Skeletal muscle tissue (tissue), 4 donors: ENCODE data around the gene USP17L19. TPM values are rescaled to one million over a fixed set of nuclear protein-coding genes. Genes with fewer than 3 reads are reported as not detected.
"Not testable (repeated sequence)": the region's sequence is repeated elsewhere in the genome, so short reads cannot be mapped to it uniquely, and the experiment has no call there.

ENCODE experiments used
- H3K27ac ChIP-seq: one replicate; pipeline ENCODE4 v1.7.0; 2013; ENCODE audit warnings: mild to moderate bottlenecking, low read depth, low read length, inconsistent platforms
- H3K27me3 ChIP-seq, 3 donors: one replicate each; pipeline ENCODE4 v1.7.0; 2013; ENCODE audit warnings: low read length in 3 of 3; ENCODE audit not compliant: control insufficient read depth in 3 of 3, insufficient read depth in 3 of 3
- H3K36me3 ChIP-seq, 3 donors: one replicate each; pipeline ENCODE4 v1.7.0; 2013; ENCODE audit warnings: low read length in 3 of 3; ENCODE audit not compliant: control insufficient read depth in 3 of 3, insufficient read depth in 3 of 3
- H3K4me1 ChIP-seq, 3 donors: one replicate each; pipeline ENCODE4 v1.7.0; 2013; ENCODE audit warnings: low read length in 3 of 3, mild to moderate bottlenecking in 3 of 3; ENCODE audit not compliant: control insufficient read depth in 3 of 3, insufficient read depth in 3 of 3
- H3K4me3 ChIP-seq, 3 donors: one replicate each; pipeline ENCODE4 v1.7.0; 2013; ENCODE audit warnings: low read length in 3 of 3
- H3K9ac ChIP-seq, 3 donors: one replicate each; pipeline ENCODE4 v1.7.0; 2013; ENCODE audit warnings: low read length in 3 of 3, mild to moderate bottlenecking in 3 of 3, moderate library complexity in 2 of 3, low read depth in 1 of 3
- H3K9me3 ChIP-seq, 3 donors: one replicate each; pipeline ENCODE4 v1.7.0; 2013; ENCODE audit warnings: low read length in 3 of 3; ENCODE audit not compliant: control insufficient read depth in 3 of 3
- total RNA-seq: library from RNA; depleted of rRNA; stranded (reverse); fragments of >200 nt; gene quantifications from one replicate; pipeline ENCODE4 v1.2.3, GENCODE V29; 2014
- donor health status: Osteomylitis.

Gene USP17L19, protein sequence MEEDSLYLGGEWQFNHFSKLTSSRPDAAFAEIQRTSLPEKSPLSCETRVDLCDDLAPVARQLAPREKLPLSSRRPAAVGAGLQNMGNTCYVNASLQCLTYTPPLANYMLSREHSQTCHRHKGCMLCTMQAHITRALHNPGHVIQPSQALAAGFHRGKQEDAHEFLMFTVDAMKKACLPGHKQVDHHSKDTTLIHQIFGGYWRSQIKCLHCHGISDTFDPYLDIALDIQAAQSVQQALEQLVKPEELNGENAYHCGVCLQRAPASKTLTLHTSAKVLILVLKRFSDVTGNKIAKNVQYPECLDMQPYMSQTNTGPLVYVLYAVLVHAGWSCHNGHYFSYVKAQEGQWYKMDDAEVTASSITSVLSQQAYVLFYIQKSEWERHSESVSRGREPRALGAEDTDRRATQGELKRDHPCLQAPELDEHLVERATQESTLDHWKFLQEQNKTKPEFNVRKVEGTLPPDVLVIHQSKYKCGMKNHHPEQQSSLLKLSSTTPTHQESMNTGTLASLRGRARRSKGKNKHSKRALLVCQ
- not detected for total RNA-seq

DNA sequence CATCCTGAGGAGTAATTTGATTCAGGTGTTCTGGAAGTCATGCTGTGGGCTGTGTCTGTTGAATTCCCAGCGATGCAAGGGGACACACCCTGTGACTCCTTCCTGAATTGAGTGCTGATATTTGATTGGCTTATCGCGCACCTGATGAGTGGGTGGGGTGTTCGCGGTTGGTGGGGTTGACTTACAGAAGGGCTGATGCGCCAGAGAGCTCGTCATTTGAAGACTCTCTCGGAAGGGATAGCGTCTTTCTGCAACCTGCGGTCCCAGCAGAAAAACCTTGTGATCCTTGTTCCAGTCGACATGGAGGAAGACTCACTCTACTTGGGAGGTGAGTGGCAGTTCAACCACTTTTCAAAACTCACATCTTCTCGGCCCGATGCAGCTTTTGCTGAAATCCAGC is at the start of gene USP17L19:
TSS of gene USP17L19 (plus strand) at position 301 of the 400 bp plus-strand sequence. CDS start at position 301, 0 bp downstream.
- not testable (repeated sequence) for H3K9ac ChIP-seq, H3K4me1 ChIP-seq, H3K27ac ChIP-seq, H3K9me3 ChIP-seq, H3K4me3 ChIP-seq, H3K36me3 ChIP-seq, H3K27me3 ChIP-seq

DNA sequence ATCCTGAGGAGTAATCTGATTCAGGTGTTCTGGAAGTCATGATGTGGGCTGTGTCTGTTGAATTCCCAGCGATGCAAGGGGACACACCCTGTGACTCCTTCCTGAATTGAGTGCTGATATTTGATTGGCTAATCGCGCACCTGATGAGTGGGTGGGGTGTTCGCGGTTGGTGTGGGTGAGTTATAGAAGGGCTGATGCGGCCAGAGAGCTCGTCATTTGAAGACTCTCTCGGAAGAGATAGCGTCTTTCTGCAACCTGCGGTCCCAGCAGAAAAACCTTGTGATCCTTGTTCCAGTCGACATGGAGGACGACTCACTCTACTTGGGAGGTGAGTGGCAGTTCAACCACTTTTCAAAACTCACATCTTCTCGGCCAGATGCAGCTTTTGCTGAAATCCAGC is 42.8 kb upstream of the USP17L19 start, which contains the start of gene USP17L10:
TSS of gene USP17L10 (plus strand) at position 301 of the 400 bp plus-strand sequence. CDS start at position 301, 0 bp downstream.
- not testable (repeated sequence) for H3K4me1 ChIP-seq, H3K4me3 ChIP-seq, H3K27ac ChIP-seq, H3K27me3 ChIP-seq, H3K9me3 ChIP-seq, H3K36me3 ChIP-seq, H3K9ac ChIP-seq

DNA sequence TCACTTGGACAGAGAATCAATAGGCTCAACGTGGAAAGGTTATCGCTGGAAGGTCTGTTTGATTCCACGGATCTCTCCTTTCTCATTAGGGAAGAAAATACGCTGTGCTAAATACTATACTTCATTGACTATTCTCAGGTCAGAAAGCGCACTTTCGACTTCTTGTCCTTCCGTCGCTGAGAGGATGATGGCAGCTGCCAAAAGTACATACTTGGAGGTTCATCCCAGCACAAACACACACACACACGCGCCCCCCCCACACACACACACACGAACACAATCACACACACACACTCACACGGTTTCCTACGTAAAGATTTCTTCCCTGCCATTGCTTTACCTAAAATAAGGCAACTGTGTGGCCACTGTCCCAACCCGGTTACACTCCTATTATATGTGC is 38.5 kb upstream of the USP17L19 start:
- not testable (repeated sequence) for H3K27me3 ChIP-seq, H3K4me1 ChIP-seq, H3K27ac ChIP-seq, H3K9me3 ChIP-seq, H3K36me3 ChIP-seq, H3K9ac ChIP-seq, H3K4me3 ChIP-seq

DNA sequence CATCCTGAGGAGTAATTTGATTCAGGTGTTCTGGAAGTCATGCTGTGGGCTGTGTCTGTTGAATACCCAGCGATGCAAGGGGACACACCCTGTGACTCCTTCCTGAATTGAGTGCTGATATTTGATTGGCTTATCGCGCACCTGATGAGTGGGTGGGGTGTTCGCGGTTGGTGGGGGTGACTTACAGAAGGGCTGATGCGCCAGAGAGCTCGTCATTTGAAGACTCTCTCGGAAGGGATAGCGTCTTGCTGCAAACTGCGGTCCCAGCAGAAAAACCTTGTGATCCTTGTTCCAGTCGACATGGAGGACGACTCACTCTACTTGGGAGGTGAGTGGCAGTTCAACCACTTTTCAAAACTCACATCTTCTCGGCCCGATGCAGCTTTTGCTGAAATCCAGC is 38.1 kb upstream of the USP17L19 start, which contains the start of gene USP17L11:
TSS of gene USP17L11 (plus strand) at position 301 of the 400 bp plus-strand sequence. CDS start at position 301, 0 bp downstream.
- not testable (repeated sequence) for H3K9me3 ChIP-seq, H3K4me3 ChIP-seq, H3K27me3 ChIP-seq, H3K27ac ChIP-seq, H3K9ac ChIP-seq, H3K4me1 ChIP-seq, H3K36me3 ChIP-seq

DNA sequence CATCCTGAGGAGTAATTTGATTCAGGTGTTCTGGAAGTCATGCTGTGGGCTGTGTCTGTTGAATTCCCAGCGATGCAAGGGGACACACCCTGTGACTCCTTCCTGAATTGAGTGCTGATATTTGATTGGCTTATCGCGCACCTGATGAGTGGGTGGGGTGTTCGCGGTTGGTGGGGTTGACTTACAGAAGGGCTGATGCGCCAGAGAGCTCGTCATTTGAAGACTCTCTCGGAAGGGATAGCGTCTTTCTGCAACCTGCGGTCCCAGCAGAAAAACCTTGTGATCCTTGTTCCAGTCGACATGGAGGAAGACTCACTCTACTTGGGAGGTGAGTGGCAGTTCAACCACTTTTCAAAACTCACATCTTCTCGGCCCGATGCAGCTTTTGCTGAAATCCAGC is 33.3 kb upstream of the USP17L19 start, which contains the start of gene USP17L12:
TSS of gene USP17L12 (plus strand) at position 301 of the 400 bp plus-strand sequence. CDS start at position 301, 0 bp downstream.
- not testable (repeated sequence) for H3K9ac ChIP-seq, H3K4me3 ChIP-seq, H3K9me3 ChIP-seq, H3K27me3 ChIP-seq, H3K27ac ChIP-seq, H3K4me1 ChIP-seq, H3K36me3 ChIP-seq

DNA sequence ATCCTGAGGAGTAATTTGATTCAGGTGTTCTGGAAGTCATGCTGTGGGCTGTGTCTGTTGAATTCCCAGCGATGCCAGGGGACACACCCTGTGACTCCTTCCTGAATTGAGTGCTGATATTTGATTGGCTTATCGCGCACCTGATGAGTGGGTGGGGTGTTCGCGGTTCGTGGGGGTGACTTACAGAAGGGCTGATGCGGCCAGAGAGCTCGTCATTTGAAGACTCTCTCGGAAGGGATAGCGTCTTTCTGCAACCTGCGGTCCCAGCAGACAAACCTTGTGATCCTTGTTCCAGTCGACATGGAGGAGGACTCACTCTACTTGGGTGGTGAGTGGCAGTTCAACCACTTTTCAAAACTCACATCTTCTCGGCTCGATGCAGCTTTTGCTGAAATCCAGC is 28.6 kb upstream of the USP17L19 start, which contains the start of gene USP17L13:
TSS of gene USP17L13 (plus strand) at position 301 of the 400 bp plus-strand sequence. CDS start at position 301, 0 bp downstream.
- not testable (repeated sequence) for H3K9ac ChIP-seq, H3K27ac ChIP-seq, H3K9me3 ChIP-seq, H3K4me1 ChIP-seq, H3K4me3 ChIP-seq, H3K36me3 ChIP-seq, H3K27me3 ChIP-seq

DNA sequence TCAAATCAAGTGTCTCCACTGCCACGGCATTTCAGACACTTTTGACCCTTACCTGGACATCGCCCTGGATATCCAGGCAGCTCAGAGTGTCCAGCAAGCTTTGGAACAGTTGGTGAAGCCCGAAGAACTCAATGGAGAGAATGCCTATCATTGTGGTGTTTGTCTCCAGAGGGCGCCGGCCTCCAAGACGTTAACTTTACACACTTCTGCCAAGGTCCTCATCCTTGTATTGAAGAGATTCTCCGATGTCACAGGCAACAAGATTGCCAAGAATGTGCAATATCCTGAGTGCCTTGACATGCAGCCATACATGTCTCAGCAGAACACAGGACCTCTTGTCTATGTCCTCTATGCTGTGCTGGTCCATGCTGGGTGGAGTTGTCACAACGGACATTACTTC is 22.9 kb upstream of the USP17L19 start:
- H3K9ac ChIP-seq, H3K27me3 ChIP-seq, H3K4me1 ChIP-seq, H3K4me3 ChIP-seq, H3K36me3 ChIP-seq, H3K27ac ChIP-seq, H3K9me3 ChIP-seq: not testable (repeated sequence)

DNA sequence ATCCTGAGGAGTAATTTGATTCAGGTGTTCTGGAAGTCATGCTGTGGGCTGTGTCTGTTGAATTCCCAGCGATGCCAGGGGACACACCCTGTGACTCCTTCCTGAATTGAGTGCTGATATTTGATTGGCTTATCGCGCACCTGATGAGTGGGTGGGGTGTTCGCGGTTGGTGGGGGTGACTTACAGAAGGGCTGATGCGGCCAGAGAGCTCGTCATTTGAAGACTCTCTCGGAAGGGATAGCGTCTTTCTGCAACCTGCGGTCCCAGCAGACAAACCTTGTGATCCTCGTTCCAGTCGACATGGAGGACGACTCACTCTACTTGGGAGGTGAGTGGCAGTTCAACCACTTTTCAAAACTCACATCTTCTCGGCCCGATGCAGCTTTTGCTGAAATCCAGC is 19.1 kb upstream of the USP17L19 start, which contains the start of gene USP17L15:
TSS of gene USP17L15 (plus strand) at position 301 of the 400 bp plus-strand sequence. CDS start at position 301, 0 bp downstream.
- not testable (repeated sequence) for H3K9ac ChIP-seq, H3K4me3 ChIP-seq, H3K36me3 ChIP-seq, H3K27me3 ChIP-seq, H3K9me3 ChIP-seq, H3K27ac ChIP-seq, H3K4me1 ChIP-seq

DNA sequence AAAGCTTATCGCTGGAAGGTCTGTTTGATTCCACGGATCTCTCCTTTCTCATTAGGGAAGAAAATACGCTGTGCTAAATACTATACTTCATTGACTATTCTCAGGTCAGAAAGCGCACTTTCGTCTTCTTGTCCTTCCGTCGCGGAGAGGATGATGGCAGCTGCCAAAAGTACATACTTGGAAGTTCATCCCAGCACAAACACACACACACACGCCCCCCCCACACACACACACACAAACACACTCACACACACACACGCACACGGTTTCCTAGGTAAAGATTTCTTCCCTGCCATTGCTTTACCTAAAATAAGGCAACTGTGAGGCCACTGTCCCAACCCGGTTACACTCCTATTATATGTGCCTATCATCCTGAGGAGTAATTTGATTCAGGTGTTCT is 14.7 kb upstream of the USP17L19 start:
- not testable (repeated sequence) for H3K4me1 ChIP-seq, H3K36me3 ChIP-seq, H3K27me3 ChIP-seq, H3K27ac ChIP-seq, H3K9me3 ChIP-seq, H3K4me3 ChIP-seq, H3K9ac ChIP-seq

DNA sequence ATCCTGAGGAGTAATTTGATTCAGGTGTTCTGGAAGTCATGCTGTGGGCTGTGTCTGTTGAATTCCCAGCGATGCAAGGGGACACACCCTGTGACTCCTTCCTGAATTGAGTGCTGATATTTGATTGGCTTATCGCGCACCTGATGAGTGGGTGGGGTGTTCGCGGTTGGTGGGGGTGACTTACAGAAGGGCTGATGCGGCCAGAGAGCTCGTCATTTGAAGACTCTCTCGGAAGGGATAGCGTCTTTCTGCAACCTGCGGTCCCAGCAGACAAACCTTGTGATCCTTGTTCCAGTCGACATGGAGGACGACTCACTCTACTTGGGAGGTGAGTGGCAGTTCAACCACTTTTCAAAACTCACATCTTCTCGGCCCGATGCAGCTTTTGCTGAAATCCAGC is 9.6 kb upstream of the USP17L19 start, which contains the start of gene USP17L17:
TSS of gene USP17L17 (plus strand) at position 301 of the 400 bp plus-strand sequence. CDS start at position 301, 0 bp downstream.
- H3K36me3 ChIP-seq, H3K4me3 ChIP-seq, H3K4me1 ChIP-seq, H3K9ac ChIP-seq, H3K9me3 ChIP-seq, H3K27ac ChIP-seq, H3K27me3 ChIP-seq: not testable (repeated sequence)
